HEK293T (cell line): ENCODE data around the gene IL5.
A peak's percentile ranks its signal among the peaks of the same experiment; 100 is the strongest.

Experiments
- CTCF ChIA-PET: fragments of 350-600 bp; formaldehyde crosslinking; extraction: SDS; loops from one replicate; lab custom pipeline; 2021; ENCODE audit warnings: antibody characterized with exemption, inconsistent platforms; lab: Yijun Ruan, JAX
- POLR2A ChIA-PET: fragments of 350-600 bp; formaldehyde crosslinking; extraction: SDS; loops from one replicate; lab custom pipeline; 2020; ENCODE audit warnings: antibody characterized with exemption, inconsistent platforms; lab: Yijun Ruan, JAX
- DNase-seq: peaks from one replicate; pipeline ENCODE4 v3.0.0; 2012; ENCODE audit warnings: mixed read lengths; ENCODE audit errors: extremely low spot score
- ARNT ChIP-seq: fragments of 450-650 bp; IDR thresholded peaks from 2 replicates; pipeline ENCODE4 v1.6.1; 2017; ENCODE audit warnings: mild to moderate bottlenecking
- BHLHE40 ChIP-seq: fragments of 450-650 bp; IDR thresholded peaks from 2 replicates; pipeline ENCODE4 v1.6.1; 2016; ENCODE audit warnings: mild to moderate bottlenecking, moderate library complexity, borderline replicate concordance
- CTBP1 ChIP-seq: fragments of 450-650 bp; IDR thresholded peaks from 2 replicates; pipeline ENCODE4 v1.6.1; 2016; ENCODE audit warnings: borderline replicate concordance
- ELF4 ChIP-seq: fragments of 450-650 bp; IDR thresholded peaks from 2 replicates; pipeline ENCODE4 v1.6.1; 2017; ENCODE audit warnings: antibody characterized with exemption
- FOXA1 ChIP-seq: fragments of 450-650 bp; IDR thresholded peaks from 2 replicates; pipeline ENCODE4 v1.6.1; 2016; ENCODE audit warnings: mild to moderate bottlenecking
- FOXK2 ChIP-seq: fragments of 450-650 bp; IDR thresholded peaks from 2 replicates; pipeline ENCODE4 v1.6.1; 2016; ENCODE audit warnings: mild to moderate bottlenecking
- FOXM1 ChIP-seq: fragments of 450-650 bp; IDR thresholded peaks from 2 replicates; pipeline ENCODE4 v1.6.1; 2017; ENCODE audit warnings: mild to moderate bottlenecking, borderline replicate concordance
- HDGF ChIP-seq: fragments of 450-650 bp; IDR thresholded peaks from 2 replicates; pipeline ENCODE4 v1.6.1; 2017; ENCODE audit warnings: antibody characterized with exemption, borderline replicate concordance
- L3MBTL2 ChIP-seq: fragments of 450-650 bp; conservative IDR thresholded peaks from 2 replicates; pipeline ENCODE4 v1.6.1; 2016; ENCODE audit warnings: mild to moderate bottlenecking
- PKNOX1 ChIP-seq: fragments of 450-650 bp; IDR thresholded peaks from 2 replicates; pipeline ENCODE4 v1.6.1; 2016
- SP1 ChIP-seq: fragments of 450-650 bp; IDR thresholded peaks from 2 replicates; pipeline ENCODE4 v1.6.1; 2017
- SUZ12 ChIP-seq: fragments of 450-650 bp; IDR thresholded peaks from 2 replicates; pipeline ENCODE4 v1.6.1; 2016; ENCODE audit warnings: mild to moderate bottlenecking
- TARDBP ChIP-seq: fragments of 450-650 bp; IDR thresholded peaks from 2 replicates; pipeline ENCODE4 v1.6.1; 2016
- ZNF384 ChIP-seq: fragments of 450-650 bp; IDR thresholded peaks from 2 replicates; pipeline ENCODE4 v1.6.1; 2016

The IL5 gene

DNA sequence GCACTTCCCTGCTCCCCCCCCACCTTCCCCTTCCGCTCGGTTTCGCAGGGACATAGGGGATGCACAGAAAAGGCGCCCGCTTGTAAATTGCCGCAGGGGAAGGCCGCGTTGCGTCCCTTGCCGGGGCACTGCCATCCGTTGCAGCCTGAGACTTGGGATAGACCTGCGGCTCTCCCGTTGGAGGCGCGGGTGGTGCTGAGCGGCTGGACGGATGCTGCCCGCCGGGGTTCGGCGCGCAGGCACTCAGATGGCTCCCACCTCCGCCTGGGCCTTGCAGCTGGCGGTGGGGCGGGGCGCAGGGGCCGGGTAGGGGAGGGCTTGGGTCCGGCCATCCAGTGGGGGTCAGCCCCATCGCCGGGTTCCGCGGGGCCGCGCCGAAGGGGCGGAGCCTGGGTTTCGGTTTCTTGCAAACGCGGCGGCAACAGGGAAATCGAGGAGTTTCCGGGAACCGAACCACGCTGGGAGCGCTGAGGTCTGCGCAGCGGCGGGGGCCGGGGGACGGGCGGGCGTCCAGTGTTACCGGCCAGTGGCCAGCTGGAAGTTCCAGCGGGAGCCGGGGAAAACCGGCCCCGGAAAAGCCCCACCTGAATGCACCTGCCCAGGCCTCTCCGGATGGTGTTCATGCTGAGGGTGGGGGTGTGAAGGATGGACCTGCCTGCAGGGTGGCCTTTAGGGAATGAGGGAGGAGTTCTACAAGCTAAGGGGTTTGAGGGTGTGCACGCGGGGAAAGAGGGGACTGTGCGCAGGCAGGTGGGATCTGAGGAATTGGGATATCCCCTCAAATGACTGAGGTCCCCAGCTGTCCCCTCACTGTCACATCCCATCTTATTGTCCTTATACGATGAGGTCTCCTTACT lies 46.5 kb downstream of the IL5 start:
- TF ChIP-seq HDGF (no peak), ELF4 (no peak), L3MBTL2 (0 out of 2 replicates have a peak, but pooled peaks have one; percentile 16), ZNF384 (no peak)
- CTCF ChIA-PET = interaction anchor here (0.7 to 1.4 kb wide), 4 partner anchors 9 to 259 kb away, joined by 3 to 5 read pairs (median 4); no protein-coding TSS in a partner anchor
- peak; percentile 48 for DNase-seq
- POLR2A ChIA-PET = interaction anchor here (0.6 to 2.5 kb wide), 16 partner anchors 8 to 224 kb away, joined by 3 to 15 read pairs (median 5); partner anchors contain the start of genes SLC22A4 and SLC22A5

GRCh38 chr5:132496191-132496630 lies 47.1 kb downstream of the IL5 start:
- POLR2A ChIA-PET = interaction anchor here (0.8 to 2.5 kb wide), 16 partner anchors 8 to 223 kb away, joined by 3 to 10 read pairs (median 4); partner anchors contain the start of genes RAD50, SLC22A4 and SLC22A5
- CTCF ChIA-PET = interaction anchor here (0.9 to 1.4 kb wide), 4 partner anchors 10 to 258 kb away, joined by 3 to 4 read pairs (median 3); no protein-coding TSS in a partner anchor
- TF ChIP-seq TARDBP = no peak
- TF ChIP-seq ARNT = no peak
- no peak for TF ChIP-seq FOXA1
- TF ChIP-seq L3MBTL2 = no peak
- TF ChIP-seq FOXK2 = no peak
- TF ChIP-seq ELF4 = no peak
- TF ChIP-seq SP1 = no peak
- DNase-seq = peak; percentile 53

DNA sequence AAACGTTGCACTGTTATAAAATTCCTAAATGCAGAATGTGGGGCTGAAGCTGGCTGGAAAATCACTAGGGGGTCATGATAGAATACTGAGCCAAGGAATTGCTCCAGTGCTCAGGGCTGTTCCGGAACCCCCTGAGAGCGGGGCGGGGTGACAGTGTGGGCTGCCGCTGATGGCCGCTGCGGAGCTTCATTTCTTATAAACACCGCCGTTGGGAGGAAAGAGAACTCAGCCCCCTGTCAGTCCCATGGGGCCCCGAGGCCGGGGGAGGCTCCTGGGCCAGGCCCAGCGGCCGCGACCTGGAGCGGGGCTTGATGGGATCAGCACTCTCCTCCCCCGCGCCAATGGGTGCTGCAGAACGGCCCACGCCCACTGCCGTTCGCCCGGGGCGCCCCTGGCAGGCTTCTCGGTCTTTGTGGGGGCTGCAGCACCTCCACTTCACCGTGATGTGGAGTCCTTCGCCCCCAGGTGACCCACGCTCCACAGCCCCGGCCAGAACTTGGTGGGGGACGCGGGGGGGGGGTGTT lies 47.6 kb downstream of the IL5 start:
- ChIA-PET POLR2A (interaction anchor here (0.8 to 2.5 kb wide), 14 partner anchors 12 to 223 kb away, joined by 3 to 10 read pairs (median 4); partner anchors contain the start of genes RAD50, SLC22A4 and SLC22A5), CTCF (interaction anchor here (1.0 to 1.1 kb wide), 2 partner anchors 16 to 75 kb away, joined by 3 read pairs; no protein-coding TSS in a partner anchor)
- peak; percentile 54 for DNase-seq
- no peak for TF ChIP-seq L3MBTL2
- no peak for TF ChIP-seq TARDBP
- TF ChIP-seq HDGF = no peak
- no peak for TF ChIP-seq SP1
- TF ChIP-seq SUZ12 = no peak
- TF ChIP-seq FOXA1 = no peak
- TF ChIP-seq FOXM1 = no peak
- TF ChIP-seq PKNOX1 = no peak
- no peak for TF ChIP-seq FOXK2

GRCh38 chr5:132493821-132494220 lies 49.5 kb downstream of the IL5 start:
- ChIA-PET POLR2A (no interaction called here), CTCF (no interaction called here)
- TF ChIP-seq ZNF384 = no peak
- TF ChIP-seq SUZ12 = no peak
- no peak for TF ChIP-seq L3MBTL2
- TF ChIP-seq HDGF = no peak
- TF ChIP-seq CTBP1 = no peak
- no peak for TF ChIP-seq FOXM1
- TF ChIP-seq FOXA1 = no peak
- TF ChIP-seq TARDBP = no peak
- no peak for TF ChIP-seq ARNT
- TF ChIP-seq SP1 = no peak
- TF ChIP-seq PKNOX1 = no peak
- no peak for TF ChIP-seq FOXK2
- TF ChIP-seq BHLHE40 = no peak
- TF ChIP-seq ELF4 = no peak
- DNase-seq = no peak

- ChIA-PET POLR2A (no interaction called here), CTCF (no interaction called here)
- TF ChIP-seq TARDBP = no peak
- no peak for TF ChIP-seq SP1
- no peak for TF ChIP-seq L3MBTL2
- DNase-seq = no peak
Observed at GRCh38 chr5:132493241-132493640, 50.1 kb downstream of the IL5 start.

DNA sequence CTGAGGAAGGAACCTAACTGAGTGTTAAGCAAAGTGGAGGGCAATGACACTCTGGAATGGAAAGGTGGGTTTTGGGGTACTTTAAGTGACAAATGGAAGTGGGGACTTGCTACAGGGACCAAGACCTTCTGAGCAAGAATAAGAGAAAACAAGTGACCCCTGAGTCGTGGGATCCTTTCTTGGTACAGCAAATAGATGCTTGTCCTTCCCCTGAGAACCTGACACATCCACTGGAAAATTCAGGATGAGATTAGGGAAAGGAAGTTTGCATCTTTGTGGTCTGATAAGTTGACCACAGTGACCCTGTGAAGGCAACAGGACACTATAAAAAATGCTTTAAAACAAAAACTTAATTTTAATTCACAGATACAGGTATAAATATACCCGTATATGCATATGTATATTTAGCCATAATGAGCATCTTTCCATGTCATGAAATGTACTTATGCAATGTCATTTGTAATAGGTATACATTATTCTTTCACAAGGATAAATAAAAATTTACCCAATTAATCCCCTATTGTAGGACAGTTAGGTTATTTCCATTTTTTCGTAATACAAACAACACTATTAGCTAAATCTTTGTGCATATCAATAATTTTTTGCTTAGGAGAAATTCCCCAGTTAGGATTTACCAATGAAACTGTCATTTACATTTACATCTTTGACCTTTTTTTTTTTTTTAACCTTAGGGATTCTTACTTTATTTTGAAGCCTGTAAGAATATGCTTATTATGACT lies 50.8 kb downstream of the IL5 start:
- ChIA-PET POLR2A (interaction anchor here (1.0 kb wide), 1 partner anchor 198 kb away, joined by 3 read pairs; the partner anchor contains the start of gene SLC22A4), CTCF (interaction anchor here (0.6 to 0.7 kb wide), 2 partner anchors 66 to 76 kb away, joined by 3 read pairs; no protein-coding TSS in a partner anchor)
- no peak for DNase-seq
- TF ChIP-seq HDGF (no peak), ZNF384 (no peak), FOXK2 (no peak)
